ENCODE measurements around the gene VWA3A.

Gene VWA3A

DNA sequence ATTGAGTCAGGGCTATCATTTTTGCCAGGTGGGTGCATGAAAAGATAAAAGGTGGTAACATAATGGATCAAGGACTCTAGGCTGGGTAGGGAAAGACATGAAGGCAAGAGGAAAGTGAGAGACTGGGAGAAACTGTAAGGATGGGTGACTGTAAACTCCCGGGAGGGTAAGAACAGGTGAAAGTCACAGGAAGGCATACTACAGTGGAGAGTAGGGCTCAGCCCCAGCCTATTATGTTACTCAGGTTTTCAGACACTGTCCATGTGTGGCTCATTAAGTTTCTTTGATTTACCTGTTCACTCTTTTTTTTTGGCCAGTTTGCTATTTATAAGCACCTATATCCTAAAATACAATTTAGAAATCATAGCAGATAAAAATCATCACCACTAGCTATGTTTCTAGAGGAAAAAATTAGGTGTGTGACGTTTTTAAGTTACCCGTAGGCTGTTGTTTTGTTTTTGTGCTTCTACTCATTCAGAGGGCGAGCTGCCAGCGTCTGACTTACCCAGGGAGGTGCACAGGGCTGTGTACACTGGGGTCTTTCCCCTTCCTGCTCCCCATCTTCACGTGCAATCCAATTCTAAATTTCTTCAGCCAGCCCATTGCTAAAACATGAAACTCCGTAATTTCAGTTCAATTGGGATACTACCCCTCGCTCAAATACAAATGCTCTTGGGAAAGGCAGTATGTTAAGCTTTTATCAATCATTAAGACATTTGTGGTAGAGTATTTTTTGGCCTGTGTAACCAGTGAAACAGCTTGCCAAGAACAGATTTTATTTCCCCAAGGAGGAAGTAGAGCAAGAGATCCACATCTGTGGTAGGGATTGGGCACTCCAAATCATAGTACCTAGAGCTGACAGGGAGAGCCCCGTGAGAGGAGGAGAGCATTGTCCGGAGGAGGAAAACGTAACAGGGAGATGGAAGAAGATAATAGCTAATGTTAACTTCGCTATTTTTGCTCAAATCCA lies 21.7 kb upstream of the VWA3A start:
- Histone ChIP-seq H3K27ac (ENCODE audit: low read depth, low read length, severe bottlenecking) (no peak overlapping the region), H3K4me3 (ENCODE audit: extremely low read depth, insufficient read depth, low read length, poor library complexity, severe bottlenecking) (no peak overlapping the region), H3K9me3 (ENCODE audit: control insufficient read depth, low read length) (no peaks in the 10 kb centered on the region), H3K4me1 (ENCODE audit: control insufficient read depth, insufficient read depth, low read length, poor library complexity, severe bottlenecking) (no peaks in the 10 kb centered on the region), H3K36me3 (ENCODE audit: control insufficient read depth, insufficient read depth, low read length) (peaks cover 6% of the 10 kb centered on the region)
- 93 to 94% methylated on average over 8 to 9 of the region's 12 CpGs for WGBS, 2 experiments (ENCODE audit: insufficient coverage in 2 of 2)

DNA sequence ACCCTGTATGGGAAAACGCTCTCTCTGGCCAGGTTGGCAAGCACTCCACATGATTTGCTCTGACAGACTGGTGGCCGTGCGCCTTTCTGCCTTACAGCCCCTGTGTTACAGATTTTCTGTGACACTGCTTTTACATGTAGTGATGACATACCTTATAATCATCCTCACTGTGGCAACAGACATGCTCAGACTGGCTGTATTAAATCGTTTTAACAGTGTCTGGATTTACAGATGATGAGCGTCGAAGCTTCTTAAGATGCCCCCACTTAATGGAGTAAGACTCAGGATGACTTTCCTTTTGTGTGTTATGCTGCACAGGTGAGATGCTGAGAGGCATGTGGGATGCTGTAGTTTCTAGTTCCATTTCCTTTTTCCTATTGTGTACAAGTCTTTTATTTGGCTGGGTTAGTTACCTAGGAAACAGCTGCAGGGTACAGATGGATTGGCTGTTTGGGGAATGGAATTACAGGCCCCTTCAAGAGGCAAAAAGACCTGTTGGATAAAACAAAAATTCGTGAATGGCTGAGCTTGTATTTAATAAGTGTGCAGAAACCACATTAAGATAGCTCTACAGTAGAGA lies 20.9 kb upstream of the VWA3A start:
- Histone ChIP-seq H3K9me3 (ENCODE audit: control insufficient read depth, low read length) (no peaks in the 10 kb centered on the region), H3K27ac (ENCODE audit: low read depth, low read length, severe bottlenecking) (no peak overlapping the region)
- WGBS, 2 experiments (ENCODE audit: insufficient coverage in 2 of 2): 94 to 96% methylated on average over 3 to 5 of the region's 7 CpGs

DNA sequence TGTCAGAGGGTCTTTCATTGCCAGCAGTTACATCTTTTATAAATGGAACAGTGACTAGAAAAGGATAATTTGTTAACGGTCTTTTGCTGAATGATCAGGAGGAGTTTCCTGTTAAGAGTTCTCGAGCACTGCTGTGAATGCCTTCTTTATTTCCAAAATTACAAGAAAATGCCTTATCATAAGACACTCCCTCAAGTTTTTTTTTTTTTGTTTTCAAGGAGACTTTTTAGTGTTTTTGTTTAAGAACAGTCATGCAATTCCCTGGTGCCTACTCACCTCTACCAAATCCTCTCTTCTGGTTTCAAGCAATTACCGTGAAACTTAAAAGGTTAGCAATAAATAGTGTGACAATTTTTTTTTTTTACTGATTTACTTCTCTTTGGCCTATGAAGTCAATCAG lies 19.0 kb upstream of the VWA3A start:
- no peaks in the 10 kb centered on the region for H3K4me1 ChIP-seq (ENCODE audit: control insufficient read depth, insufficient read depth, low read length, poor library complexity, severe bottlenecking)
- no peak overlapping the region for H3K4me3 ChIP-seq (ENCODE audit: extremely low read depth, insufficient read depth, low read length, poor library complexity, severe bottlenecking)
- H3K27ac ChIP-seq (ENCODE audit: low read depth, low read length, severe bottlenecking): no peak overlapping the region
- H3K36me3 ChIP-seq (ENCODE audit: control insufficient read depth, insufficient read depth, low read length): peaks cover 4% of the 10 kb centered on the region
- no peaks in the 10 kb centered on the region for H3K9me3 ChIP-seq (ENCODE audit: control insufficient read depth, low read length)
- WGBS, 2 experiments (ENCODE audit: insufficient coverage in 2 of 2): no CpG with 5 or more reads among the region's 3 CpGs

More for the DNA sequence above, 20.9 kb upstream of the VWA3A start:
- H3K4me3 ChIP-seq (ENCODE audit: extremely low read depth, insufficient read depth, low read length, poor library complexity, severe bottlenecking): no peak overlapping the region
- no peaks in the 10 kb centered on the region for H3K4me1 ChIP-seq (ENCODE audit: control insufficient read depth, insufficient read depth, low read length, poor library complexity, severe bottlenecking)
- peaks cover 7% of the 10 kb centered on the region for H3K36me3 ChIP-seq (ENCODE audit: control insufficient read depth, insufficient read depth, low read length)

DNA sequence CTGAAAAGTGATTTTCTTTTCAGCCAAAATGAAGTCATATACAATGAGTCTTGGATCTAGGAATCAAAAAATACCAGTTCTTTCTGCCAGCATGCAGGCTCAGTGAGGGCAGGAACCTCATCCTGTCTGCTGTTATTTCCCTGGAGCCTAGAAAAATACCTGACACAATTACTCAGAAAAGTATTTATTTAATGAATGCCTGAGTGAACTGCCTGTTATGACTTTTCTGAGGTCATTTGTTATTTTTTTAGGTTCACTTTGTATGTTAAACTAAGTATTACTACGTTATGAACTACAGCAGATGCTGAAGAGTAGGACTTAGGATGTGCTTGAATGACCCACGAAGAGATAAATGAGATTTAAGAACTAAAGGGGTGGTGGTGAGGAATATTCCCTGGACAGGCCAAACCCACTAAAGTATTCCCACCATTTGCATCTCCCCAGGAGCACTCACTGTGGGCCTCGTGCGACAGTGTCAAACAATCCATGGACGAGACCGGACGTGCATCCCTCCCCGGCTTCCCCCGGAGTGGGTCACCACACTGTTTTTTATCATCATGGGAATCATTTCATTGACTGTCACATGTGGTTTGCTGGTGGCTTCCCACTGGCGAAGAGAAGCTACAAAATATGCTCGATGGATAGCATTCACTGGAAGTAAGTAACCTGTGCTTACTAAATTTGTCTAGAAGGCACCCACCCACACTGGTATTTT lies 17.1 kb upstream of the VWA3A start:
- no peaks in the 10 kb centered on the region for H3K9me3 ChIP-seq (ENCODE audit: control insufficient read depth, low read length)
- 99% methylated on average over 7 of the region's 11 CpGs; no CpG with 5 or more reads in 1 of the 2 experiments for WGBS, 2 experiments (ENCODE audit: insufficient coverage in 2 of 2)
- no peak overlapping the region for H3K27ac ChIP-seq (ENCODE audit: low read depth, low read length, severe bottlenecking)
- peaks cover 4% of the 10 kb centered on the region for H3K36me3 ChIP-seq (ENCODE audit: control insufficient read depth, insufficient read depth, low read length)
- no peaks in the 10 kb centered on the region for H3K4me1 ChIP-seq (ENCODE audit: control insufficient read depth, insufficient read depth, low read length, poor library complexity, severe bottlenecking)
- no peak overlapping the region for H3K4me3 ChIP-seq (ENCODE audit: extremely low read depth, insufficient read depth, low read length, poor library complexity, severe bottlenecking)

DNA sequence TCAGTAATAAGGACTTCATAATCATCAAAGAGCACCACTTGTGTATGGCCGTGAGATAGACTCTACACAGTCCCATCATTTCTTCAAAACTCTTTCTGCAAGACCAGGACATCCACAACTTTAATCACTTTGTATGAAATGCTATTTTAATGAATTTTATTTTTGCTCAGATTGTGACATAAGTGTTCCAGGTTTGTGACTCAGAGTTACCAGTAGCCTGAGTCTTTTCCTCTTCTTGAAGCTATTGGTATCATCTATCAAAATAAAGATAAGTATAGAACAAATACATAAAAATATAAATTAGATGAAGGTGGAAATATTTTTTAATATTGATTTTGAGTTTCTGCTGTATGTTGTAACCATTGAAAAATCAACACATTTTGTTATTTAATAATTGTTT lies 16.6 kb upstream of the VWA3A start:
- no peaks in the 10 kb centered on the region for H3K9me3 ChIP-seq (ENCODE audit: control insufficient read depth, low read length)
- no peak overlapping the region for H3K4me3 ChIP-seq (ENCODE audit: extremely low read depth, insufficient read depth, low read length, poor library complexity, severe bottlenecking)
- WGBS, 2 experiments (ENCODE audit: insufficient coverage in 2 of 2): 80% methylated on average over 1 of the region's 1 CpG; no CpG with 5 or more reads in 1 of the 2 experiments
- no peaks in the 10 kb centered on the region for H3K4me1 ChIP-seq (ENCODE audit: control insufficient read depth, insufficient read depth, low read length, poor library complexity, severe bottlenecking)
- H3K27ac ChIP-seq (ENCODE audit: low read depth, low read length, severe bottlenecking): no peak overlapping the region
- peaks cover 4% of the 10 kb centered on the region for H3K36me3 ChIP-seq (ENCODE audit: control insufficient read depth, insufficient read depth, low read length)

DNA sequence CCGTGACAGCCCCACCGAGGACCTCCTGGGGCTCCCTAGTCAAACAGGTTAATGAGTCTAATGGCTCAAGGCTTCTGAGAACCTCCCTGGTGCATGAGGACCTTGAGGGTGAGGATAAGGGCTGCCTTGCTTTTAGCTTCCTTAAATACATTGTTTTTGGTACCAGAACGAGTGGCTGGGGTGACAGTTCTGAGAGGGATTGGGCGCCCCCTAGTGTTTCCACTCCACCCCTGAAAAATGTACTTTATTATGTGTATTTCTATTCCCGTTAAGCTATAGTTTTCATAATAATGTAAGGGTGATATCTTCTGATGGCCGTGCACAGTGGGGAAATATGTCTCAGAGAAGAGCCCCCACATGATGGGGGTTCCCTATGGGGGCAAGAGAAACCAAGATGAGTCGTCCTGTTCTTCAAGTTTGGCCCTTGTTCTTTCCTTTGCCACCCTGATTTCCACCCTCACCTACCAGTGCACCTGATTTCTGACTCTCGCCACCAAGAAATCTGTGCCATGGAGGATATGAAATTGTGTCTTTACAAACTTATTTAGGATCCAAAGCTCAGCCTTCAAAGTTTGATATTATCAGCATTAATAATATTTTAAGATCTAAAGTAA lies 14.5 kb upstream of the VWA3A start:
- H3K27ac ChIP-seq (ENCODE audit: low read depth, low read length, severe bottlenecking): no peak overlapping the region
- no peak overlapping the region for H3K4me3 ChIP-seq (ENCODE audit: extremely low read depth, insufficient read depth, low read length, poor library complexity, severe bottlenecking)
- H3K9me3 ChIP-seq (ENCODE audit: control insufficient read depth, low read length): no peaks in the 10 kb centered on the region
- WGBS, 2 experiments (ENCODE audit: insufficient coverage in 2 of 2): 58% methylated on average over 2 of the region's 8 CpGs; no CpG with 5 or more reads in 1 of the 2 experiments
- peaks cover 4% of the 10 kb centered on the region for H3K36me3 ChIP-seq (ENCODE audit: control insufficient read depth, insufficient read depth, low read length)
- H3K4me1 ChIP-seq (ENCODE audit: control insufficient read depth, insufficient read depth, low read length, poor library complexity, severe bottlenecking): no peaks in the 10 kb centered on the region

DNA sequence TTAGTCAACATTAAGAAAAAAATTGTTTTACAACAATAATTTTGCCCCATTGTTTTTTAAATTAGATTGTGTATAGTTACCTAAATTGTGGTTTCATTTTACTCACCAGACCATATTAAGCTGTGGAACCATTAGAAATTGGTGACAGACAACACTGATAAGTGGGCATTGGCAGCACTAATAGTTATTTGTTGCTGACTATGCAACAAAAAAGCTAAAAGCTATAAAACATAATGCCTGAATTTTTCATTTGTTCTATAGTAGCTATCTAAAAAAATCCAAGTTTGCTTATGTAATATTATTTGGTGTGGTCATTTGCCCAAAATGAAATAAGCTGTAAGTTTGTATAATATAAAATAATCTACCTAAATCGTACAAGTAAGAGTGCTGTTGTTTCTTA lies 13.7 kb upstream of the VWA3A start:
- no peak overlapping the region for H3K4me3 ChIP-seq (ENCODE audit: extremely low read depth, insufficient read depth, low read length, poor library complexity, severe bottlenecking)
- H3K4me1 ChIP-seq (ENCODE audit: control insufficient read depth, insufficient read depth, low read length, poor library complexity, severe bottlenecking): no peaks in the 10 kb centered on the region
- H3K9me3 ChIP-seq (ENCODE audit: control insufficient read depth, low read length): no peaks in the 10 kb centered on the region
- no peak overlapping the region for H3K27ac ChIP-seq (ENCODE audit: low read depth, low read length, severe bottlenecking)
- H3K36me3 ChIP-seq (ENCODE audit: control insufficient read depth, insufficient read depth, low read length): peaks cover 4% of the 10 kb centered on the region
- WGBS, 2 experiments (ENCODE audit: insufficient coverage in 2 of 2): no CpG with 5 or more reads among the region's 1 CpG

DNA sequence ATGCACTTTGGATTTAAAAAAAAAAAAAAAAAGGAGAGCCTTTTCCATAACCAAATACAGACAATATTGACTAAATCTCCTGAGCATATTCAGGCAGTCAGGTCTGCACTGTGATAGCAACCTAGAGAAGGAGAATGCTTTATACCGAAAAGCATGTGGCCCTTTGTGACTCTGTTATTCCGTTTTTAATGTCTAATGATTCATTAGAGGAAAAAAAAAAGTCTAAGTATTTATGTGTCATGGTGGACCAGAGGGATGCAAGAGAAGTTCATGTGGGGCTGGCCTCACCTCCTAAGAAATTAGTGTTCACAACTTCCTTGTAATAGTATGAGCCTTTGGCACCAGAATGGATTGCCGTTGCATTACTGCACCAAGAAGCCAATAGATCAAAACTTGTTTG lies 11.3 kb upstream of the VWA3A start:
- Histone ChIP-seq H3K4me1 (ENCODE audit: control insufficient read depth, insufficient read depth, low read length, poor library complexity, severe bottlenecking) (no peaks in the 10 kb centered on the region), H3K36me3 (ENCODE audit: control insufficient read depth, insufficient read depth, low read length) (no peaks in the 10 kb centered on the region), H3K9me3 (ENCODE audit: control insufficient read depth, low read length) (no peaks in the 10 kb centered on the region), H3K4me3 (ENCODE audit: extremely low read depth, insufficient read depth, low read length, poor library complexity, severe bottlenecking) (no peak overlapping the region), H3K27ac (ENCODE audit: low read depth, low read length, severe bottlenecking) (no peak overlapping the region)
- 94 to 95% methylated on average over 2 of the region's 3 CpGs for WGBS, 2 experiments (ENCODE audit: insufficient coverage in 2 of 2)

DNA sequence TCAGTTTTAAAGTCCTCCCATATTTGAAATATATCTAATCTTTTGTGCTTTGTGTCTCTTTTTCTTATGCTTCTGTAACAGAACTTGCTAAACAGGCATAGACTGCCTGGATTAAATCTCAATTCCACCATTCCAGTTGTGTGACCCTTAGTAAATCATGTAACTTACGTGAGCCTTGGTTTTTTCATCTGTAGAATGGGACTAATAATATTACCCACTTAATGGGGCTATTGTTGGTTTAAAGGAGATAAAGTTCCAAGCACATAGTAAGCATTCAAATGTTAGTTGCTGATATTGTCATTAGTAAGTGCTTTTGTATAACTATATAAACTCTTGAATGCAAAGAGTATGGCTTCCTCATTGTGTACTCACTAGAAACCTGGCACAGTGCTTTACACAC lies 5.9 kb upstream of the VWA3A start:
- WGBS, 2 experiments (ENCODE audit: insufficient coverage in 2 of 2): no CpG with 5 or more reads among the region's 1 CpG
- Histone ChIP-seq H3K4me3 (ENCODE audit: extremely low read depth, insufficient read depth, low read length, poor library complexity, severe bottlenecking) (no peak overlapping the region), H3K4me1 (ENCODE audit: control insufficient read depth, insufficient read depth, low read length, poor library complexity, severe bottlenecking) (no peaks in the 10 kb centered on the region), H3K9me3 (ENCODE audit: control insufficient read depth, low read length) (no peaks in the 10 kb centered on the region), H3K27ac (ENCODE audit: low read depth, low read length, severe bottlenecking) (no peak overlapping the region), H3K36me3 (ENCODE audit: control insufficient read depth, insufficient read depth, low read length) (no peaks in the 10 kb centered on the region)

DNA sequence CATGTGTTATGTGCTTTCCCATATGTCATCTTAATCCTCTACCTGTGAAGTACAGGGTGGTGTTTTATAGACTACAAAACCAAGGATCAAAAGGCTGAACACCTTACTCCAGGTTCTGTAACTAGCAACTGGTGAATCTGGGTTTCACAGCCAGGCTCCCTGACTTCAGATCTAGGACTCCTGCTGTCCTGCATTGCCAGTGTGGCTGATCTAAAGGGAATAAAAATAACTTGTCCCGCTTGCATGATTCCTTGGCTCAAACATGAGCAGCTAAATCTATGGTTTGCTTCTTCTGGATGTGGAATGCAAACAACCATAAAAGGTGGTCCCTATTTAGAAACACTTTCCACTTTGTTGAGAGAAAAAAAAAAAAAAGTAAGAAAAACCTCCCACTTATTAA lies 3.7 kb upstream of the VWA3A start:
- no peaks in the 10 kb centered on the region for H3K9me3 ChIP-seq (ENCODE audit: control insufficient read depth, low read length)
- no peak overlapping the region for H3K27ac ChIP-seq (ENCODE audit: low read depth, low read length, severe bottlenecking)
- no peak overlapping the region for H3K4me3 ChIP-seq (ENCODE audit: extremely low read depth, insufficient read depth, low read length, poor library complexity, severe bottlenecking)
- WGBS, 2 experiments (ENCODE audit: insufficient coverage in 2 of 2): 100% methylated on average over 1 of the region's 1 CpG; no CpG with 5 or more reads in 1 of the 2 experiments
- H3K4me1 ChIP-seq (ENCODE audit: control insufficient read depth, insufficient read depth, low read length, poor library complexity, severe bottlenecking): peaks cover 4% of the 10 kb centered on the region
- H3K36me3 ChIP-seq (ENCODE audit: control insufficient read depth, insufficient read depth, low read length): no peaks in the 10 kb centered on the region

Data from mesodermal cell (in vitro differentiated cells).